HG02798 (cell line): ENCODE measurements around the gene PRLR.

Experiments used
- ATAC-seq: cut with Tn5 transposase; IDR thresholded peaks from one replicate; pipeline ENCODE4 v1.9.1; 2021; ENCODE audit warnings: mild to moderate bottlenecking; ENCODE audit not compliant: unreplicated experiment, poor library complexity

Gene PRLR

DNA sequence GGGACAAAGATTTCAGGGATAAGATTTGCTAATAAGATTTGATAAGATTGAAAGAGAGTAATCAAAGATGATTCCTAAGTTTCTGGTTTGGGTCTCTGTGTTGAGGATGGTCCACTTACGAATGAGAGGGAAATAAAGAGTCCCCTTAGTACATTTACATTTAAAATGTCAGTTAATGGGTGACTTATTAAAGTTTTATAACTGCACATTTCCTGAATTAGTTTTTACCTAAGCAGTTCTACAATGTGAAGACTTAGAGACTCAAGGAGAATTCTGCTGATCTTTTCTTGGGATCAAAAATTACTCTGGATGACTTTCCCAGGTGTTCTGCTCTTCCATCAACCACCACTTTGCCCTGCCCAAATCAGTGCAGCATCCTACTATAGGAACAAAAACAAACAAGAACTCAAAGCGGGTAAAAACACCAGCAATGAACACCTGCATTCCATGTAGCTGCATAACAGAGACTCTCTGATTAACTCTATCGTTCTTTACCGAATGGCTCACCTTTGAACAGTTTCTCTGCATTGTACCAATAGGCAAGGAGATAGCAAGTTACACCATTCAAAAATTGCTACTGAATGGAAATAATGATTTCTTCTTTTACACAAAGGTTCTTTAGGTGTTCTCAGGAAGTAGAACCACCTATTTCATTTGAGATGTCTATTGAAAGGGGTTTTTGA is 65.3 kb downstream of the PRLR start:
- no peak for ATAC-seq

DNA sequence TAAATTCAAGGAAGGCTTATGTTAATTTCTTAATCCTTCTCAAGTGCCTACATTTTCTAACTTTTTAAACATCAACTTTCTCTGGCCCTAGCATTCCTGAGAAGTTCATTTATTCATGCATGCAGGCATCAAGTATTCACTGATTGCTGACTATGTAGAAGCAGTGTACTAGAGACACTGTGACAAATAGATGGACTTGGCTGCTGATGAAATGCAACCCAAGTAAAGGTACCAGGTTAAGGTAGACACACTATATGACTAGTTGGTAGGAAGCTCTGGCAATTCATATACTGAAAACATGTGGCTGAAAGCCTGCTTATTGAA is 66.6 kb downstream of the PRLR start:
- no peak for ATAC-seq

DNA sequence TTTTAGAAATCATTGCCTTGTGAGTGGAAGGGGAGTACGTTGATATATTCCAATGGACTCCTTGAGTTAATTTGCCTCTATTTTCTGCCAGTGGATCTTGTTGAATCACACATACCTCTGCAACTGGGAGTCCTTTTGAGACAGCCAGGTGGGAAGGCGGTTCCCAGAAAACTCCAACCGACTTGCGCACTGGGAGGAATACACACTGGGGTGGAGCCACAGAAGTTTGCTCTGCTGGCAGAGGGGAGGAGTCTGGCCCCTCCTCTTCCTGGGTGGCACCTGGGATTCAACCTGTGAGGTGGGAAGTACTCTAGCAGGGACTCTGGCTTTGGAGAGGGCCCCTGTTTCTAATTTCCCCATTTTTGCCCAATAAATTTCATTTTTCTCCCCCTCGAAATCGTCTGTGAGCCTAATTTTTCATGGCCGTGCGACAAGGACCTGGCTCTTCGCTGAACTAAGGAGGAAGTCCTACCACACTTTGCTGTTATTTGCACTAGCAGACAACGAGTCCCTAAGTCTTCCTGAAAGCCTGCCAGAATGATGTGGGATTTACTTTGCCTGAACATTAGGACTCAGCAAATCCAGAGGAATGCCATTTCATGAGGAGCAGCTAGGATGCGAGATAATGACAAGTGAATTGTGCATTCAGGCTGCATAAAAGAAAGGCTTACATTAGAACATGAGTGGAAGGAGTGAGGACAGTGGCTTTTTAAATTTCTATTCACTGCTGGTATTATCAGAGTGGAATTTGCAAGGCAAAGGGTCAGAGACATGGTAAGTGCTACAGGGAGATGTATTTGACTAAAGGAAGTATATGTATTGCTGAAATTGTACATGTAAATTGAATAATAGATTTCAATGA is 67.2 kb downstream of the PRLR start:
- no peak for ATAC-seq

DNA sequence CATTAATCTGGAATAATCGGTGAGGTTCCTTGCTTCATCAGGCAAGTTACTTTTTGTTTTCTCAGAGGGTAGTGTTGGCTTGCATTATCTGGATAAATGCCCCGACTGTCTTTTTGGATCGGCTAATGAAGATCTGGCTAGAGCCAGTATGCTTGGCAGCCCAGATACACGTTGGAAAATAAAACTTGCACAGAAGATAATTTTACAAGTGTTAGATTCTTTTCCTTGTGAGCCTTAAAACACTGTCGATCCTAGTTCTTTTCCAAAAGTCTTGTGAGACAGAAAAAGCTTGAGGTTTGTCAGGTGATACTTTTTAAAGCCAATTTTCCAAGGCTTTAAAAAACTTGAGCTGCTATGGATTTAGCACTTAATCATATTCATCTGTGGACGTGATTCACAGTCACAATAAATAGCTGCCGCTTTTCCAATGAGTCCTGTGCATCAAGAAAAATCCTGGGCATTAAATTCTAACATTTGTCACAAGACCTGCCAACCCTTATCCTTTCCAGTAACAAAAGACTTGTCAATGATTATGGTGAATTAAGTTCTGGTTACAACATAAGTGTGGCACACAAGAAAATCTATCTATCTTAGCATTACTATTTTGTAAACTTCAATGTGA is 68.5 kb downstream of the PRLR start:
- ATAC-seq: no peak

DNA sequence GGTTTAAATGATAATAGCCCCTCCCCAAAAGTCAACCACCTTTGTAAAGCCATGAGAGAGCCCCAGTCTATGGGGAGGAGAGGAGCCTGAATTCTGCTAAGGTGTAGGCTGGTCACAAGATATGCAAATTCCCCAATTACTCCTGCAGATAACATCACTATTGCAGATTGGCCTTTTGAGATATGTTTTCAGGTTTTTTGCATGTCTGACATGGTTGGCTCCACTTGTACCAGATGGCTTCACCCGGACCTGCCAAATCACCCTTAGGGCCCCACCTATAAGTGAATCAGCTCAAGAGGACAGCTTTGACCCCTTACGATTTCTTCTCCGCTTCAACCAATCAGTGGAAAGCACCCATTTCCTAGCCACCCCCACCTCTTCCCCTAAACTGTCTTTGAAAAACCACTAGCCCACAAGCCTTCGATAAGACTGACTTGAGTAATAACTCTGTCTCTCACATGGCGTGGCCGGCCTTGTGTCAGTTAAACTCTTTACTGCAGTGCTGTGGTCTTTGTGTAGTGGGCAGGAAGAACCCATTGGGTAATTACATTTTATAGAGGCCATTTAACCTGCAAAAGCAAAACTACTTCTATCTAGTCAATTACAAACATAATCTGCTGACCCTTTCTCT is 69.7 kb downstream of the PRLR start:
- no peak for ATAC-seq

DNA sequence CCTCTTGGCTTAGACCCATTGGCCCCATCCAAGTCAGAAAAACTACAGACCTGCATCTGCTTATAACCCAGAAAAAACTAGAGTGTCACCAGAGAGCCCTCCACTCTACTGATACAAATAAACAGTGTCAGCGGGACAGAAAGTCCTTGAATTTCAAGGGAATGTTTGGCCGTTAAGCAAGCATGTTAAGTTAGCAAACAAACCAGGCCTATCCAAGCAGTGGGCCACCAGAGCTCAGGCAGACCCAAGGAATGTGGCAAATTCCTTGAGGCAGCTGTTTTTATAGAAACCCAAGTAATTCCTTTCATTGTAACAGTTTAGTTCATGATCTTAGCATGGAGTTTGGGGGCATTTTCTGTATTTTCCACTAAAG is 70.9 kb downstream of the PRLR start:
- ATAC-seq: no peak

DNA sequence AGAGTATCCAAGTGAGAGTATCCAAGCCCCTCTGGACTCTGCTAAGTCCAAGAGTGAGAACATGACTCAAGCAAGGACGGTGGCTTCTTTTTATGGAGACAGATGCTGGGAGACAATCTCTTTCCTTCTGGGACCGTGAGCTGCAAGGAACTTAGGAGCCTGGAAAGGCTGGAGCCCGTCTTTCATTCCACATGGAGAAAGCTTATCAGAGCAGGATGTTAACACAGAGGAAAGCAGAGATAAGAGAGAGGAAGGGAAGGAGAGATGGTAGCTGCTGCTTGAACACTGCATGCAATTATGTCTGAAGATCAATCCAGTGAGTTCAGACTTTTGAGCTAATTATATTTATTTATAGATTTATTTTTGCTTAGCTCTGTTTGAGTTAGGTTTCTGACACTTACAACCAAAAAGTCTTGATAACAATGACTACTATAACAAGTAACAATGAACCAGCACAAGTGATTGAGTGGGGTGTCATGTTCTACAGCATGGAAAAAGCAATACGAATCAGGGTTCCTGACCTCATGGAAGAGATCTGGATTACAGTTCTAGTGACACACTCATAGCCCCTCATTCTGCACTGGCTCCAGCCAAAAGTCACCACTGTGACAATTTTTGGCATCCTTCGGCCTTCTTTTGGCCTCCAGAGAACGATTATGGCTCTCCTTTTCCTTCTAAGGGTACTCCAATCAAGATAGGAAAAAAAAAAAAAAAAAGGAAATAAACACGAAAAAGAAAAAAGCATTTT is 71.5 kb downstream of the PRLR start:
- ATAC-seq: no peak

DNA sequence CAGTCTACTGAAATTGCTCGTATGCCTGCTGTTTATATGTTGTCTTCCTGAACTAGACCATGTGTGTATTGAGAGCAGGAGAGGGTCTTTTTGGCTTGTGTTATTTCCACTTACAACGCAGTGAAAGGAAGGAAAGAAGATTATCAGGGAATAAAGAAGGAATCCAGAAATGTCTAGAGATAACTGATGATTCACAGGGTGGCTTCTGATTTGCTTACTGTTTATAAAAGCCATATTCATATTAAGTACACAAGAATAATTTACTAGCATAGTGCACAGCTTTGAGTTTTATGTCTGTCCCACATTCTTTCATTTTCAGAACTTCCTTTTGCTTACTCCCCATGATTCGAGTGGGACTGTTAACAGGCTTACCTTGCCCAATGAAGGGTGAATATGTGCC is 72.1 kb downstream of the PRLR start:
- no peak for ATAC-seq

DNA sequence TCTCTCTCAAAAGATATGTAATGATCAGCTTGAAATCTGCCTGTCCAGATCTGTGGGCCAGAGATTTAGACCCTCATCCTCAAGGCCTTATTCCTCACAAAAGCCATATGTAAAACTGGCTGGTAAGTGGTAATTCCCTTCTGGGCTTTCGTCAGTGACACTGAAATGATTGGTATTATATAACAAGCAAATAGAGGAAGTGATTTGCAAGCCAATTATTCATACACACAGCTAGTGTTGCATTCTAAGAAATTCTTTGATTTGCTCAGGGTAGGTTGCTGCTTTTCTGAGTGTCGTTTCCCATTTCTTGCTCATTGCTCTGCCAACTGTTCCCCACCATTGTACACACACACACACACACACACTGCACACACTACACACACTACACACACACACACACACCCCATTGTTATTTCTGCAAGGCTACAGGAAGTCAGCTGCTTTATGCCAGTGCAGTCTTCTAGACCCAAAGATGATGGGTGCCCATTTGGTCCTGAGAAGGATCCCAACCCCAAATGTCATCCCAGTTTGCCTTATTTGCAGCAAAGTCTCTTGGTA is 76.8 kb downstream of the PRLR start:
- ATAC-seq: no peak

DNA sequence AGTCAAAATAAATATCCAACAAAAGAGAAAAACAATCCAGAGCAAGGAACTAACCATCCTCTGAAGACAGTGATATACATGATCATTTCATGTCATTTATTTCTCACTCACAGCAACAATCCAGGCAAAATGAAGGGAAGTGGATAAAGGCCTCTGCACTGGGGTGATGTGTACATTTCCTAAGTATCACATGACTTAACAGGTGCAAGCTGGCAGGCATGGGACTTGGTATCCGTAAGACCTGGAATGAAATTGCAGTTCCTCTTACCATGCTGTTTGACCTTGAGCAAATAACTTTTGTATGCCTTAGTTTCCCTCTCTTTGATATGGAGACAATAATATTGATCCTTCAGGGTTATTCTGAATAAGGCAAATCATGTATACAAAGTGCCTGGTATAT is 77.6 kb downstream of the PRLR start:
- no peak for ATAC-seq

DNA sequence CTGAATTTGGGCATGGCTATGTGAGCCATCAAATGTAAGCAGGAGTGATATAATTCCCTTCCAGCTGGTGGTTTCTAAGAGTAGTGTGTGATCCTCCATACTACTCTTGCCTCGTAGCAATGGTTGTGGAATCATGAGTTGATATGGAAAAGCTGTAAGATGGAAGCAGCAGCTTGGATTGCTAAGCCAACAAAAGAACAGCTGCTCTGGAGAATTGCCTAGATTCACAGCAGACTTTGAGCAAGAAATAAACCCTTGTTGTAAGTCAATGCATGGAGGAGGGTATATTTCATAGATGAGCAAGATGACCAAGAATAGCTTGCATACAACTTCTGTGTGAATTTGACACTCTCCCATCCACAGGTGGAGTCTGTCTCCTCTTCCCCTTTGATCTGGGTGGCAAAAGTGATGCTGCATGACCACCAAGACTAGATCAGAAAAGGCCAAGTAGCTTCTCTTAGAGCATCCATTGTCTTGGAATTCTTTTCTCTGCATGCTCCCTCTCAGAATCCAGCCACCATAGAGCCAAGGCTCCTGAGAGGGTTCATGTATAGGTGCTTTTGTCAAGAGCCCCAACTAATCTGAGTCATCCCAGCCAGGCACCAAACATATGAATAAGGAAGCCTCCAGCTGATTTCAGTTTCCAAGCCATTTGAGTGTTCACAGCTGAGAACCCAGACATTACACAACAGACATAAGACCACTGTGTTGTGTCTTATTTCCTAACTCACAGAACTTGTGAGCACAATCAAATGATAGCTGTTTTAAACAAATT is 79.0 kb downstream of the PRLR start:
- no peak for ATAC-seq

DNA sequence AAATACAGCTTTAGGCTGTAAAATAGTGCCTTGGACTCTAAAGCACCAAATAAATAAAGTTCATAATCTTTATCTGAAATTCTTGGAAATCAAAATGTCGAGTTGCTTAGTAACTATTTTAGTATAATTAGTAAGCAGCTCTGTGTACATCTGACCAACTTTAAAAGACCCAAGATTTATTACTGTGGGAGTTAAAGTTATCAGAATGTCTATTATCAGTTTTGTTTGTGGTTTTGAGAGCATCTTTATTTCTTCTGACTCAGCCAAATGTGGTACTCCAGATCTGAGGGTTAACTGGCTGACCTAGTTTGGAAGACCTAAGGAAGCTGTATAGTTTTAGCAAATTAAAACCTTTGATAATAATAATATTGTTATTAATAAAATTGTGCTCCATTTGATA is 81.2 kb downstream of the PRLR start:
- ATAC-seq: no peak

DNA sequence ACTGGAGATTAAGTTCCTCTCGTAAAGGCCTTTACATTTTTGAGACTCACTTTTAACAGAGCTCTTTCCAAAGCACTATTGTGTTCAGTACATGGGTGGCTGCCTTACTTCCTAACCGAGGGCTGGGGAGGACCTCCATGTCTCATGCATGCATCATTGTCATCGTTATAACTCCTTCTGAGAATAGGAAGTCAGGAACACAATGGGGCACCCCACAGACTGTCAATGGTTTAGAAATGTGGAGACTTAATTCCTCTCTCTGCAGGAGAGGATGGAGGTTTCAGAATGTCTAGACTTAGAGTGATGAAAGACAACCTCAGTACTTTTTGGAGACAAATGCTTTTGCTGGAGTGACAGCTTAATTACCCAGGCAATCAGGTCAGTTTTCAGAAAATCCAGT is 83.9 kb downstream of the PRLR start:
- no peak for ATAC-seq

DNA sequence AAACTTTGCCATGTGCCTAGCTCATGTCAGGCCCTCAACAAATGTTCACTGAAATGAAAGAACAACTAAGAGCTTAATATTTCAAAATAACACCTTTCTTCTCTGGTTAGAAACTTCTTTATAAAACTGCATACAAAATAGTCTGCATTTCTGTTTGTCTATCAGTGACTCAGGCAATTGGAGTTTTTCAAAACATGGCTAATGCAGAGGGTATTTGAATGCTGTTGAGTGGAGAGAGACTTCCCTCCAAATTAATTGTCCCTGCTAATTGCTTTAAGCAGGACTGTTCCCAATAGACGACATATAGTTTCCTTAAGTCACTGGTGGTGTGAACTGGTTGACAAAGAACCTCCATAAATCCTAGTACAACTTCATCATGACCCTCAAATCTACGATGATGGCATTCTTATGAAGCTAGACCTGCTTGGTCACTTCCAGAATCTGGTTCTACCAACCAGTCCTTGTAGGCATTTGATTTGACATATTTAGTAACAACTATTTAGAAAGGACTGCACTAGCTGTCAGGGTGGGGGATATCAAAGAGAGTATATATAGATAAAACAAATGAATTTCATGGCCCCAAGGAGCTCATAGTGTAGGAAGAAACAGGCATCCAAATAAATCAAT is 84.5 kb downstream of the PRLR start:
- ATAC-seq: no peak

DNA sequence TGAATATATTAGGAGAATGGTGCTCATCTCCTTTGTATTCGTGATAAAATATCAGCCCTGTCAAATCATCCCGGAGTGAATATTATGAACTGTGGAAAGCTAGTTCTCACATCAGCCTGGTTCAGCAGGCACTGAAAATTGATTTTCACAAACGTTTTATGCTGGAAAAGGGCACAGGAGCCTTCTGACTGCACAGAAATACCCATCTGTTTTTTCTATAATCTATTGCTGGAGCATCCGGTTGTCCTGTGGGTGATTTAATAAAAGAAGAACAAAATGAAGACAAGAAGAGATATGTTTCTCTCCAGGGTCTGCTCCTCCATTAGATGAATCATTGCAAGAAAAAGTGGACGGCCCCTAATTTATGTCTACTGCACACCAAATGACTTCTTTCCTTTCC is 85.3 kb downstream of the PRLR start:
- no peak for ATAC-seq

DNA sequence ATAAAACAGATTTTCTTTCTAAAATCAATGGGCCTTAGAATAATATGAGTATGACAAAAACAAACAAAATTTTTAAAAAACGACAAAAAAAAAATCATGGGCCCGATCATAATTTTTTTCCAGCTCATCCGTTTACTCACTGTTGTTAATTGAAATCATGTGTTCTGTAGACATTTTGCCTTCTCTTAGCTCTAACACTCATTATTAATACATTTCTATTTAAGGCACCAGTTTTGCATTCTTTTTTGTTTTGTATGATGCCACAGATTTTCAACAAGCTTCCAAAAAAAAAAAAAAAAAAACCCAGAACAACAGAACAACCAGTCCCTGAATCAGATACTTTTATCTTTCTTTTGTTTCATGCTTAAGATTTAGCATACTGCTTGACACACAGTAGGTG is 86.4 kb downstream of the PRLR start:
- no peak for ATAC-seq

DNA sequence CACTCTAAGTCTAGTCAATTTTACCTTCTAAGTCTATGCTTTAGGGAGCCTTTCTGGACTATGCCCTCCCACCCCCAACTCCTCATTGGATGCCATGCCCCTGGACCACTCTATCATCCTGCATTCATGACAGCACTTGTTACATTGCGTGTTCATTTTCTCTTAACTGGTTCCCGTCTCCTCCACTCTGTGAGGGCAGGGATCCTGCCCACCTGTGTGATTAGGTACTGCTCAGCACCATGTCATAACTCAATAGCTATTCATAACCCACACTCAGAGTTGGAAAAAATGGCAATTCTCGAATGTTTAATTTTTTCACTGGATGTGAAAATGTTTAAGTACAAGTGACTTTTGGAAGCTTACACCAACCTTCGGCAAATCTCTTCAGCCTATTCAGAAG is 88.5 kb downstream of the PRLR start:
- no peak for ATAC-seq

DNA sequence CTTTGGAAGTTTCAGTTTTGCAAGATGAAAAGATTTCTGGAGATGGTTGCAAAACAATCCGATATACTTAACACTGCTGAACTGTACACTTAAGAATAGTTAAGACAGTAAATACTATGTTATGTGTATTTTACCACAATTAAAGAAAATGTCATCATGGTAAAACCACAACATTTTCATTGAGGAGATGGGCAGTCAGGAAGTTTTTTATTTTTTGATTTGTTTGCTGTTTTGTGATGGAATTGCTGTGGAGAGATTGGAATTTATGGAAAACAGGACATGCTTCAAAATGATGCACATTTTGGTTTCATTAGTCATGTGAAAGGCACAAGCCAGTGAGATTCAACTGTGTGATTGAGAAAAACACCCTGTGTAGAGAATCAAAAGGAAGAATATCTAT is 92.1 kb downstream of the PRLR start:
- no peak for ATAC-seq

DNA sequence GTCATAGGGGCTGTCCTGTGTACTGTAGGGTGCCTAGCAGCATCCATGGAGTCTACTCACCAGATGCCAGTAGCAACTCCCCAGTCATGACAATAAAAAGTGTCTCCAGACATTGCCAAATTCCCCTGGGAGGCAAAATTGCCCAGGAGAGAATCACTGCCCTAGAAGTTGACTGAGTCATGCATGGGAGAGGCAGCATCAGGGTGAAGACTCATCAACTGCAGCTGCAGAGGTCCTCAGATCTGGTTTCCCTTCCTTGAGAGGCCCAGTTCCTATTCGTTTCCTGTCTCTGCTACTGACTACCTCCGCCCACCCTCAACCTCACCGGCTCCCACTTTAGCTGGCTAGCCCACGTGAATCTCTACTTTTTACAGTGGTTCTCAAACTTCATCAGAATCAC is 93.9 kb downstream of the PRLR start:
- ATAC-seq: no peak
